ENCODE data around the gene MAP7. TPM values are rescaled to one million over a fixed set of nuclear protein-coding genes. Genes with fewer than 3 reads are reported as not detected.
A peak's percentile ranks its signal among the peaks of the same experiment; 100 is the strongest.

Gene MAP7
- total and polyA plus RNA-seq, 9 of the 15 experiments (the other 6 are each of a cell fraction or from before 2014, with no cell fraction given), result 0.76 to 7.7 (median 3.9) TPM

GRCh38 chr6:136501514-136501913, 48.7 kb downstream of the MAP7 start (continued):
- TF ChIP-seq, protein P1, sequence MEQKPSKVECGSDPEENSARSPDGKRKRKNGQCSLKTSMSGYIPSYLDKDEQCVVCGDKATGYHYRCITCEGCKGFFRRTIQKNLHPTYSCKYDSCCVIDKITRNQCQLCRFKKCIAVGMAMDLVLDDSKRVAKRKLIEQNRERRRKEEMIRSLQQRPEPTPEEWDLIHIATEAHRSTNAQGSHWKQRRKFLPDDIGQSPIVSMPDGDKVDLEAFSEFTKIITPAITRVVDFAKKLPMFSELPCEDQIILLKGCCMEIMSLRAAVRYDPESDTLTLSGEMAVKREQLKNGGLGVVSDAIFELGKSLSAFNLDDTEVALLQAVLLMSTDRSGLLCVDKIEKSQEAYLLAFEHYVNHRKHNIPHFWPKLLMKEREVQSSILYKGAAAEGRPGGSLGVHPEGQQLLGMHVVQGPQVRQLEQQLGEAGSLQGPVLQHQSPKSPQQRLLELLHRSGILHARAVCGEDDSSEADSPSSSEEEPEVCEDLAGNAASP (IDR thresholded peaks at IDR 0.05), result no peak
- TF ChIP-seq E4F1 (CRISPR knock-in tag; IDR thresholded peaks at IDR 0.05; ENCODE audit: borderline replicate concordance) (no peak), TCF3 (CRISPR knock-in tag; IDR thresholded peaks at IDR 0.05) (peak; percentile 84), CBFA2T3 (IDR thresholded peaks at IDR 0.05) (peak; percentile 72), ZNF134 (CRISPR knock-in tag; conservative IDR thresholded peaks at IDR 0.05) (no peak), PBX2 (CRISPR knock-in tag; IDR thresholded peaks at IDR 0.05; ENCODE audit: low read depth) (no peak), PBX2 (tag; conservative IDR thresholded peaks at IDR 0.05; ENCODE audit: low read depth) (peak; percentile 84), IRF9 (tag; IDR thresholded peaks at IDR 0.05) (peak; percentile 94), TRIM24 (IDR thresholded peaks at IDR 0.05) (peak; percentile 54 to 70; a peak in 2 of 4 replicates), ZNF507 (tag; conservative IDR thresholded peaks at IDR 0.05) (no peak), ZFP1 (CRISPR knock-in tag; IDR thresholded peaks at IDR 0.05) (no peak), SMAD4 (CRISPR knock-in tag; conservative IDR thresholded peaks at IDR 0.05) (peak; percentile 78; the same call in 1 of the 2 replicates), ZNF644 (tag; IDR thresholded peaks at IDR 0.05; ENCODE audit: low read depth) (peak; percentile 80; the same call in 1 of the 2 replicates), MAFG (tag; conservative IDR thresholded peaks at IDR 0.05) (peak; percentile 36; the same call in 1 of the 2 replicates)
- TF ChIP-seq, protein P2, sequence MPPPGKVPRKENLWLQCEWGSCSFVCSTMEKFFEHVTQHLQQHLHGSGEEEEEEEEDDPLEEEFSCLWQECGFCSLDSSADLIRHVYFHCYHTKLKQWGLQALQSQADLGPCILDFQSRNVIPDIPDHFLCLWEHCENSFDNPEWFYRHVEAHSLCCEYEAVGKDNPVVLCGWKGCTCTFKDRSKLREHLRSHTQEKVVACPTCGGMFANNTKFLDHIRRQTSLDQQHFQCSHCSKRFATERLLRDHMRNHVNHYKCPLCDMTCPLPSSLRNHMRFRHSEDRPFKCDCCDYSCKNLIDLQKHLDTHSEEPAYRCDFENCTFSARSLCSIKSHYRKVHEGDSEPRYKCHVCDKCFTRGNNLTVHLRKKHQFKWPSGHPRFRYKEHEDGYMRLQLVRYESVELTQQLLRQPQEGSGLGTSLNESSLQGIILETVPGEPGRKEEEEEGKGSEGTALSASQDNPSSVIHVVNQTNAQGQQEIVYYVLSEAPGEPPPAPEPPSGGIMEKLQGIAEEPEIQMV (tag; conservative IDR thresholded peaks at IDR 0.05; ENCODE audit: low read depth), result no peak
- TF ChIP-seq, protein P3, sequence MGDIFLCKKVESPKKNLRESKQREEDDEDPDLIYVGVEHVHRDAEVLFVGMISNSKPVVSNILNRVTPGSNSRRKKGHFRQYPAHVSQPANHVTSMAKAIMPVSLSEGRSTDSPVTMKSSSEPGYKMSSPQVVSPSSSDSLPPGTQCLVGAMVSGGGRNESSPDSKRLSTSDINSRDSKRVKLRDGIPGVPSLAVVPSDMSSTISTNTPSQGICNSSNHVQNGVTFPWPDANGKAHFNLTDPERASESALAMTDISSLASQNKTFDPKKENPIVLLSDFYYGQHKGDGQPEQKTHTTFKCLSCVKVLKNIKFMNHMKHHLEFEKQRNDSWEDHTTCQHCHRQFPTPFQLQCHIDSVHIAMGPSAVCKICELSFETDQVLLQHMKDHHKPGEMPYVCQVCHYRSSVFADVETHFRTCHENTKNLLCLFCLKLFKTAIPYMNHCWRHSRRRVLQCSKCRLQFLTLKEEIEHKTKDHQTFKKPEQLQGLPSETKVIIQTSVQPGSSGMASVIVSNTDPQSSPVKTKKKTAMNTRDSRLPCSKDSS (IDR thresholded peaks at IDR 0.05; ENCODE audit: low read depth, partially characterized antibody), result no peak
